Fibroblast of villous mesenchyme (primary cell): ENCODE measurements around the gene PPP1R14C. TPM values are rescaled to one million over a fixed set of nuclear protein-coding genes. Genes with fewer than 3 reads are reported as not detected.

Source experiments
- DNase-seq: peaks from one replicate; pipeline ENCODE4 v3.0.0-alpha.2; 2010; ENCODE audit warnings: low read depth
- H3K4me3 ChIP-seq: 2 replicates; pipeline ENCODE4 v1.5.1; 2011; ENCODE audit warnings: low read depth, mild to moderate bottlenecking, low read length
- total RNA-seq: library from RNA; depleted of rRNA; stranded (reverse); fragments of >200 nt; gene quantifications from 2 replicates; pipeline ENCODE4 v1.2.3, GENCODE V29; 2012
- TF ChIP-seq, protein P1 (sequence below): IDR thresholded peaks from 2 replicates; pipeline ENCODE4 v1.5.1; 2012; ENCODE audit warnings: low read depth, mild to moderate bottlenecking, low read length; ENCODE audit not compliant: insufficient read depth

Gene PPP1R14C
- total RNA-seq, 1 donor = not detected

DNA sequence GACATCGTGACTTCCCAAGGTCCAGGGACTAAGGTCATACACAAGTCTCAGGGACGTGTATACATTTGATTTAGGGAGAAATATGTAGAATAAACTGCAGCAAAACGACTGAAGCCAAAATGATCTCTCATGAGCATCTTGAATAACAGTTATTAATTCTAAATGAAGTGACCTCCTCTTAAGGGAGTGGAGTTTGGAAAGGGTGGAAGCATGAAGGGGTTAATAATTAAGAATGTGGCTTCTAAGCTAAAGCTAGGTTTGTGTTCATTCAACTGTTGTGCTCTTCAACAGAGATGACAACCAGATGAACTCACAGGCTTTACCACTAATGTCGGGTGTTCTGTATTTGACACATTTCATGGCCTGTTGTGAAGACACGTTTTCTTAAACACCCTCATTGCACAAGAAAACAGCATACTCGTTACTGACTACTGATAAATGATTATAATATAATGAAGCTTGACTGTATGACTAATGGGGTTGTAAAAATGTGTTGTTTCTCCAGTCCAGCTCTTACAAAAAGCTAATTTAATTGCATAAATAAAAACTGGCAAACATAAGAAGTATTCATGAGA is 1.5 kb downstream of the PPP1R14C start:
- DNase-seq = no peak
- no peak overlapping the region for H3K4me3 ChIP-seq
- TF ChIP-seq, protein P1, sequence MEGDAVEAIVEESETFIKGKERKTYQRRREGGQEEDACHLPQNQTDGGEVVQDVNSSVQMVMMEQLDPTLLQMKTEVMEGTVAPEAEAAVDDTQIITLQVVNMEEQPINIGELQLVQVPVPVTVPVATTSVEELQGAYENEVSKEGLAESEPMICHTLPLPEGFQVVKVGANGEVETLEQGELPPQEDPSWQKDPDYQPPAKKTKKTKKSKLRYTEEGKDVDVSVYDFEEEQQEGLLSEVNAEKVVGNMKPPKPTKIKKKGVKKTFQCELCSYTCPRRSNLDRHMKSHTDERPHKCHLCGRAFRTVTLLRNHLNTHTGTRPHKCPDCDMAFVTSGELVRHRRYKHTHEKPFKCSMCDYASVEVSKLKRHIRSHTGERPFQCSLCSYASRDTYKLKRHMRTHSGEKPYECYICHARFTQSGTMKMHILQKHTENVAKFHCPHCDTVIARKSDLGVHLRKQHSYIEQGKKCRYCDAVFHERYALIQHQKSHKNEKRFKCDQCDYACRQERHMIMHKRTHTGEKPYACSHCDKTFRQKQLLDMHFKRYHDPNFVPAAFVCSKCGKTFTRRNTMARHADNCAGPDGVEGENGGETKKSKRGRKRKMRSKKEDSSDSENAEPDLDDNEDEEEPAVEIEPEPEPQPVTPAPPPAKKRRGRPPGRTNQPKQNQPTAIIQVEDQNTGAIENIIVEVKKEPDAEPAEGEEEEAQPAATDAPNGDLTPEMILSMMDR = no peak

GRCh38 chr6:150145427-150145826 is 2.6 kb downstream of the PPP1R14C start:
- TF ChIP-seq, protein P1 = no peak
- no peak for DNase-seq
- no peak overlapping the region for H3K4me3 ChIP-seq

- TF ChIP-seq, protein P1 = no peak
- no peak for DNase-seq
Observed at GRCh38 chr6:150145830-150146229, 3.0 kb downstream of the PPP1R14C start.

DNA sequence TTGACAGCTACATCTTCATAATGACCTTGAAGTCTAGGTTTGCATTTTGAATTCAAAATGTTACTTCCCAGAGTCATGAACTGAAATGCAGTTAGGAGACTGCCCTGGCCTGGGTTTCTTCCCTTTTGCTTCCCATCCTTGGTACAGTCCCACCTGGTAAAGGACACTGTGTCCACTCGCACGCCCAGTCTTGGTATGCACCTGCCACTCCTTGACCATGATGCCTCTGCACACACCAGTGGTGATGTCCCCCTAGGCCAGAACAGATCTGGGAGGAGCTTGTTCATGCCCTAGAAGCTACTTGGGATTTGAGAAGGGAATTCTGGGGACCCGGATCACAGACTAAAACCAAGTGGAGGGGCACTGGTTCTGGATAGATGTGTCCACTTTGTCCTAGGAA is 3.6 kb downstream of the PPP1R14C start:
- DNase-seq = no peak
- H3K4me3 ChIP-seq = no peak overlapping the region
- TF ChIP-seq, protein P1 = no peak

More at GRCh38 chr6:150145830-150146229, 3.0 kb downstream of the PPP1R14C start:
- H3K4me3 ChIP-seq = no peak overlapping the region

GRCh38 chr6:150149146-150149545 is 6.3 kb downstream of the PPP1R14C start:
- TF ChIP-seq, protein P1 = no peak
- DNase-seq = no peak
- no peak overlapping the region for H3K4me3 ChIP-seq

DNA sequence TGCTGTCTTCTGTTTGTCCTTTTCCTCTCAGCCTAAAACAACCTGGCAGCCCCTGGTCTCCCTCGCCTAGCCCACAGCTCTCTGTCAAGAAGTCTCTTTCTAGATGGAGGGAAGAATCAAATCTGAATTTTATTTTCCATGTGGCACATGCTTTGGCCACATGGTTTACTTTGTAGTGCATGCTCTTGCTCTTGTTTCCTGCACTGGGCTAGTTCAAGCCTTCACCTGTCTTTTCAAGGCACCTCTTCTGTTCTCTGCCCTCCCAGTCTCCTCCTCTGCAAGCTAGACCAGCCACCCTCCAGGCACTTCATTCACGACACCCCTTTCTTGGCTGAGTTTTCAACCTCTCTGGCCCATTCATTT is 7.6 kb downstream of the PPP1R14C start:
- TF ChIP-seq, protein P1 = no peak
- no peak for DNase-seq

More for the DNA sequence above, 7.6 kb downstream of the PPP1R14C start:
- no peak overlapping the region for H3K4me3 ChIP-seq
